CD4-positive, alpha-beta T cell treated with Interleukin-6 at 100 ng/mL for 8 hours (primary cell): ENCODE data around the gene SF3A2.
A peak's percentile ranks its signal among the peaks of the same experiment; 100 is the strongest.
"Not testable (repeated sequence)": the region's sequence is repeated elsewhere in the genome, so short reads cannot be mapped to it uniquely, and the experiment has no call there.

Experiments used
- DNase-seq: peaks from one replicate; pipeline ENCODE4 v3.0.0-alpha.2; 2020; ENCODE audit warnings: mixed read lengths, low spot score

SF3A2 gene

DNA sequence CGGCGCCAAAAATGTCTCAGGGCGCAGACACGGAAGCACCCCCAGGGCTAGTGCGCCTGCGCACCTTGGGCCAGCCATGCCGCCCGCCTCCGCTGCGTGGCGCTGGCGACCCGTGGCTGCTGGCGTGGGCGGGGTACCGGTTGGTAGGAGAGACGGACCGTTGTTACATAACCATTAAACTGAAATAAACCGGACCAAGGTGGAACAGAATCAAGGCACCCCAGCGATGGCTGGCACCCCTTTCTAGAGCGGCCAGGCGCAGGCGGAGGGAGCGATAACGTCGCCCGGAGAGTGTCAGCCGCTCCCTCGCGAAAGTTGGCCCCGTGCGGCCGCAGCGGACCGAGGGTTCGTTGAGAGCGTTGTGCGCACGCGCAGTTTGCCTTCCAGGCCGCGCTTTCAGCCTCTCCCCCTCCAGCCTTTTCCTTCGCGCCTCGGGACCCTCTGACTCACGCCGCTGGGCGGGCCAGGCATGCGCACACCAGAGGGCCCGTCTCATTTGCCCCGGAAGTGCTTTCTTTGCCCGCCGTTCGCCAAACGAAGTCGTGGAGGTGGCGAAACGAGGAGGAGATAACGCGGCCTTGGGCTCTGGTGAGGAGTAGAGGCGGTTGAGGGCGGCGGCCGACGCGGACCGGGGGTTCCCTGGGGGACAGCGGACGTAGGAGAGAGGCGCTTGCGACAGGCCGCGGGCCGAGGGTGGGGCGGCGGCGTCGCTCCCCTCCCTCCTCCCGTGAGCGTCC lies at the start of gene SF3A2, which contains the start of gene PLEKHJ1:
Gene SF3A2 (plus strand): TSS at position 511 of the 737 bp plus-strand sequence. CDS start 6,595 bp downstream, outside the sequence.
Gene PLEKHJ1 (minus strand): TSS at position 16 of the 737 bp plus-strand sequence. CDS start 81 bp downstream, outside the sequence.
- DNase-seq: peak; percentile 97

GRCh38 chr19:2187159-2187558 lies 49.5 kb upstream of the SF3A2 start:
- no peak for DNase-seq

- DNase-seq: no peak
Observed at GRCh38 chr19:2188708-2189385, 47.8 kb upstream of the SF3A2 start.

- no peak for DNase-seq
Observed at GRCh38 chr19:2189880-2190279, 46.7 kb upstream of the SF3A2 start.

- no peak for DNase-seq
Observed at GRCh38 chr19:2190848-2191455, 45.7 kb upstream of the SF3A2 start.

DNA sequence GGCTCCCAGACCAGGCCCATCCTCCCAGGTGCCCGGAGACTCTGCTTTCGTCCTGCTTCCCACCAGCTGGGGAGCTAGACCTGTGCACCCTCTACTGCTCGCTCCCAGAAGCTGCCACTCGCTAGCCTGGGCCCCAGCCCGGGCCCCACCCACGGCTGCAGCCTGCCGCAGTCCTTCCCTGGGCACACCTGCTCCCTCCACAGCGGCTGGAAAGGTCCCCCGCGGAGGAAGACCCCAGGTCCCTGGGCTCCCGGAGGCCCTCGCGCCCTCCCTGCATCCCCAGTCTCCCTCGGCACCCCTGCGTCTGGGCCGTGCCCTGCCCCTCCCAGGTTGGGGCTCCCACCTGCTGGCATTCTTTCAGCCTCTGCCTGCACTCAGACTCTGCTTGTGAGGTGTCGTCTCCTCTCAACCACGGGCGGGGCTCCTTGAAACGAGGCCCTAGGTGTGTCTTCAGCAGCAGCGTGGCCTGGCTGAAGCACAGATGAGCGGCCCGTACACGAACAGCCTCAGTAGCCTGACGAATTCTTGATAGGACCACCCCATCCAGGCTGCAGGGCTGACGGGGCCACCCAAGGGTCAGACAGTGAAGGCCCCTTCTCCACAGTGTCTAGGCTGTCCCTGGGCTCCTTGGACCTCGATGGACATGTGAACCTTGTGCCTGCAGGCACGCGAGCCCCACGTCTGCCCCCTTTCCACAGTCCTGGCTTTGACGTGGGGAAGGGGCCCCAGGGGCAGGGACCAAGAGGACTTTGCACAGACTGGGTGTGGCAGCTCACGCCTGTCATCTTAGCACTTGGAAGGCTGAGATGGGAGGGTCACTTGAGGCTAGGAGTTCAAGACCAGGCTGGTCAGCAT lies 44.9 kb upstream of the SF3A2 start:
- no peak for DNase-seq

- no peak for DNase-seq
Observed at GRCh38 chr19:2192862-2193261, 43.8 kb upstream of the SF3A2 start.

DNA sequence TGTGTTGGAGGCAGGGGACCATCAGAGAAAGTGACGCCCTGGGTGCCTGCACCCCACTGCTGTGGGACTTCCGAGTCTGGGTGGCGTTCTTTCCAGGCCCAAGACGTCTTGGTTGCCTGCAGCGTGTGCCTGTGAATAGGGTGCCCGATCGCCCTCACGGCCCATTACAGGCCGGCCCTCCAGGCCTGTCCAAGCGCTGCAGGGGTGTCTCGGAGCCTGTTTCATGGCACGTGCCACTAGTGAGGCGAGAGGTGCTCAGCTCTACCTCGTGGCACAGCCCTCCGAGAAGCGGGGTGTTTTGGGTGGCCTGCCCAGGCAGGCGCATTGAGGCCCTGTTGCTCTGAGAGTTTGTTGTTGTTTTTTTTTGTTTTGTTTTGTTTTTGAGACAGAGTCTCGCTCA lies 42.8 kb upstream of the SF3A2 start:
- no peak for DNase-seq

DNA sequence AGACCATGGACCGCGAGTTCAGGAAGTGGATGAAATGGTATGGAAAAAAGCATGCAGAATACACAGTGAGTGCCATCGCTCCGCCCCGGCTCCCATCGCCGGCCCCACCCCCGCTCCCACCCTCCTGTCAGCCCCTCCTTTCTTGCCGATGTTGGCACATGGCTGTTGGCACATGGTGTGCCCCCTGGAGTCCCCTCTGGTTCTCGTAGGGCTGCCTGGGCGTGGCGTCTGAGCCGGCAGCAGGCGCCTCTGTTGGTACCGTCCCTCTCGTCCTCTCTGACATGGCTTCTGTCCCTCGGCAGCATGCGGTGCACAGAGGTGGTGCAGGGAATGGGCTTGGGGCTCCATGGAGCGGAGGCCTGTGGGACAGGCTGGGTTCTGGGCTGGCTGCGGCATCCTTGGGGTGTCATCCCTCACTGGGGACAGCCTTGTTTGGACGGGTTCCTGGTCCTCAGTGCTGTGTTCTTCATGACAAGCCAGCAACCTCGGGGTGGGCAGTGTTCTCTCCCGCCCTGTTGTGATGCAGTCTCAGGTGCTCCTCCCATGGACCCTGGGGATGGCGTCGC lies 42.0 kb upstream of the SF3A2 start:
- DNase-seq: no peak

DNA sequence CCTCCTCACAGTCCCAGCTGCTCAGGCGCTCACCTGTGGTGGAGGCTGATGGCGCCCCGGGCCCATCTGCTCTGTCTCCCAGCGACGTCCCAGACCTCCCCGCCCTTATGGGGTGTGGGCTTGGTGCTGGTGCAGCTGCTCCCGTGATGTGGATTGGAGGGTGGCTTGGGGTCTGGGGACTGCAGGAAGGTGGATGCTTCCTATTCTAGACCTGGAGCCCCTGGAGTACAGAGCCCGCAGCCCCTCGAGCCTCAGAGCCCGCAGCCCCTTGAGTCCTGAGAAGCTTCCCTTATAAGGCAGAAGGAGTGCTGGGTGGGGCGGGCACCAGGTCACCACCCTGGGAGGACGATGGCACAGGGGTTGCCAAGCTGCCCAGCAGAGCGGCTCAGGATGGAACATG lies 41.3 kb upstream of the SF3A2 start:
- no peak for DNase-seq

GRCh38 chr19:2195914-2196313 lies 40.7 kb upstream of the SF3A2 start:
- no peak for DNase-seq

- no peak for DNase-seq
Observed at GRCh38 chr19:2197270-2197669, 39.4 kb upstream of the SF3A2 start.

DNA sequence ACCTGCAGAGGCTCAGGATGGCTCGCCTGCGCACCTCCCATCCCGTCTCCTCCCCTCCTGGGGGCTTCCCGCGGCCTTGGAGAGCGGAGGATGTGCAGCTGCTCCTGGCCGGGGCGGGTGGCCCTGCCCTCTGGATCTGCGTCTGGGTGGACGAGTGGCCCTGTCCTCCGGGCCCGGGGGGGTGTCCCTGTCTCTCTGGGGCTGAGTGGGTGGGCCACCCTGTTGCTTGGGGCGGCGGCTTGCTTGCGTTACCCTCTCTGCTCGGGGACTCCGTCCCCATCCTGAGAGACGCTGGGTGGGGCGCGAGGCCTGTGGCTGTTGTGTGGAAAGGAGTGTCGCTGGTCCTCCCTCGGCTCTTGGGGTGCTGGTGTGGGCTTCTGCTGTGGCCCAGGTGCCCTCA lies 38.3 kb upstream of the SF3A2 start:
- no peak for DNase-seq

GRCh38 chr19:2199215-2199614 lies 37.4 kb upstream of the SF3A2 start:
- DNase-seq: no peak

DNA sequence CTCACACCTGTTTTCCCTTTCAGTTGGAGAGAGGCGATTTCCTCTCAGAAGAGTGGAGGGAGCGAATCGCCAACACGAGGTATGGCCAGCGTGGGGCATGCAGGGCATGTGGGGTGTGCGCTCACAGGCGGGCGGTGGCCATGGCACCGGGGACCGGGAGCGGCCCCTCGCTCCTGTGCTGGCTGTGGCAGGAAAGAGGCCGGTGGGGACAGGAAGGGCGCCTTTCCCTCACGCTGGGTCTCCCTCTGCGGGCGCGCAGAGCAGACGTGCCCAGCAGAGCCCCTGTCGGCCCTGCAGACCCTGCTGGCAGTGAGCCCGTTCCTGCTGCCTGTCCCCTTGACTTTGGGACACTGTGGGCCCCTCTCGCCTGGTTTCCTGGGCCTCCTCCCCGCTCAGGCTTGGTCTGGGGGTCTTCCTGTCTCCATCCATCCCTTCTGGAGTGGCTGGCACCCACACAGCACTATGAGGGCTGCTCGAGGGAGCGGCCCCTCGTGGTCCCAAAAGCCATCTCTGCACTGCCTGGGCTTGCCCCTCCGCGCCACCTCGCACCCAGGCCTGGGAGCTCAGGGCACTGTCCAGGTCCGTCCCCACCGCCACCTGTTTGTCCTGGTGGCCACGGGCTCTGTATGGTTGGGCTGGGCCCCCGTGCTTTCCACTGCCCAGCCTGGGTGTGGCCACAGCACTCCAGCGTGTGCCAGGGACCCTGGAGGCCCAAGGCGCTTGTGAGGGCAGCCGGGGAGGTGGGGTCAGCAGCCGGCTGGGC lies 36.6 kb upstream of the SF3A2 start:
- no peak for DNase-seq

DNA sequence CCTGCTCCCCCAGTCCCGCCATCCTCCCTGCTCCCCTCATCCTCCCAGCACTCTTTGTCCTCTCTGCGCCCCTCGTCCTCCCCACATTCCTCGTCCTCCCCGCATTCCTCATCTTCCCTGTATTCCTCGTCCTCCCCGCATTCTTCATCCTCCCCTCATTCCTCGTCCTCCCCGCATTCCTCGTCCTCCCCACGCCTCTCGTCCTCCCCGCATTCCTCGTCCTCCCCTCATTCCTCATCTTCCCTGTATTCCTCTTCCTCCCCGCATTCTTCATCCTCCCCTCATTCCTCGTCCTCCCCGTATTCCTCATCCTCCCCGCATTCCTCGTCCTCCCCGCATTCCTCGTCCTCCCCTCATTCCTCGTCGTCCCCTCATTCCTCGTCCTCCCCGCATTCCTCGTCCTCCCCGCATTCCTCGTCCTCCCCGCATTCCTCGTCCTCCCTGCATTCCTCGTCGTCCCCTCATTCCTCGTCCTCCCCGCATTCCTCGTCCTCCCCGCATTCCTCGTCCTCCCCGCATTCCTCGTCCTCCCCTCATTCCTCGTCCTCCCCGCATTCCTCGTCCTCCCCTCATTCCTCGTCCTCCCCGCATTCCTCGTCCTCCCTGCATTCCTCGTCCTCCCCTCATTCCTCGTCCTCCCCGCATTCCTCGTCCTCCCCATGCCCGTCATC lies 35.9 kb upstream of the SF3A2 start:
- not testable (repeated sequence) for DNase-seq

- no peak for DNase-seq
Observed at GRCh38 chr19:2201473-2202148, 35.0 kb upstream of the SF3A2 start.

DNA sequence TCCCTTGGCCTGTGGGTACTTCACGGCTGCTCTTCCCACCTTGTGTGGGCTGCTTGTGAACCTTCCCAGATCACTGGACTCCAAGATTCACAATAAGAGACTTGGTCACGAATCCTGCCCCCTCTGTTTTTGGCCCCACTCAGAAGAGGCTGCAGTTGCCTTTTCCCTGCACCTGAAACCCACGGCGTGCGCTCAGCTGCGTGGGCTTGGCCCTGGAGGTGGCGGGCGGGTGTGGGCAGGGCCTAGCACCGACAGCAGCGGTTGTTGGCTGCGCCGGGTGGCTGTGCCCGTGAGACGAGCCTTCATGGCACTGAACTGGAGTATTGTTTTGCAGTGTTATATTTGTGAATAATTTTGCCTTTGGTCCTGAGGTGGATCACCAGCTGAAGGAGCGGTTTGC lies 34.3 kb upstream of the SF3A2 start:
- DNase-seq: no peak

DNA sequence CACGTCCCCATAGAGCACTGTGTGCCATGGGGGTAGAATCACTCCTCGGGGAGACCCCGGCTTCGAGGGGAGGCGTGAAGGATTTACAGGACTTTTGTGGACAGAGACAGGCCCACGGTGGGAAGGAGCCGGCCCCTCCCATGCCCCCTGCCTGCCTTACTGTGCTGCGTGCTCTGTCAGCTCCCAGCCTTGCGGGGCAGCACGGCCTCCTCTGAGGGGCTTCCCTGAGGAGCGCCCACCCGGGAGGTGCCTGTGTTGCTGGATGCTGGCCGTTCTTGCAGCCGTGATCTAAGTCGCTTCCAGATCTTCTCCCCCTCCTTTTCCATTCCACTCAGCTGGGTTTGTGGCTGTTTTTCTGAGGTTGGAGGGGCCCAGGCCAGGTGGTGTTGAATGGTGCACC lies 29.6 kb upstream of the SF3A2 start:
- no peak for DNase-seq
